Stimulated activated CD8-positive, alpha-beta memory T cell treated with anti-CD3 and anti-CD28 coated beads, Interleukin-4, amount 100 ng/mL, for 4 hours (primary cell): ENCODE data around the gene RPL6.
"Not testable (repeated sequence)": the region's sequence is repeated elsewhere in the genome, so short reads cannot be mapped to it uniquely, and the experiment has no call there.

Source experiments
- DNase-seq, 2 donors: peaks; one replicate each; pipeline ENCODE4 v3.0.0-alpha.2; 2020; ENCODE audit warnings: low read depth in 2 of 2, low spot score in 1 of 2

RPL6 gene

DNA sequence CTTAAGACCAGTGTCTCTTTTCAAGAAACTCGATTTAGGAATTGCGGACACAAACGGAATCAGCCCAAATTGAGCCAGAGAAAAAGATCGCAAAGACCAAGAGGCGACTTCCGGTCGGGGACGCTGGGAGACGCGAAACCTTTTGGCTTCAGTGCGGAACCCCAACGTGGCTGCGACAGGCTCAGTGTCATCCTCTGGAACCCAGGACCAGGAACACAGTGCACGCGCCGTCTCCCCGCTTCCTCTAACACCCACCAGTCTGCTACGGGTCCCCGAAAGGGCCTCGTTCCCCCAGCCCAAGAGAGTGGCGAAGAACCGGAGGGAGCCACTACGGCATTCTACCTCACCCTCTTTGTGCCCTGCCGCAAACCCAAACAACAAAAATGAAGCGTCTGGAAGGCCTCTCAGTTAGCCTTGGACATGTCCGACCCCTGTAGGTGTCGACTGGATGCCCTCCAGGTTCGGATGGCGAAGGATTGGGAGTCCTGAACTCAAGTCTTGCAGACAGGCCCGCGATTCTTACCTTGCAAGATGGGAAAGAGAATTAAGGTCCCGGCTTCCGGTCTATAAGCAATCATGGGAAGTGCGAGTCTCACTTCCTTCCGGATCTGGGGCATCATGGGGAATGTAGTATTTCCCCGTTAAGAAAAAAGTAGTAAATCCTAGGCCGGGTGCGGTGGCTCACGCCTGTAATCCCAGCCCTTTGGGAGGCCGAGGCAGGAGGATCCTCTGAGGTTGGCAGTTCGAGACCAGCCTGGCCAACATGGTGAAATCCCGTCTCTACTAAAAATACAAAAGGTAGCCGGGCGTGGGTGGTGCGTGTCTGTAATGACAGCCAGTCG is at the start of gene RPL6:
Gene RPL6, minus strand, starts transcription at position 542 of the 842 bp plus-strand sequence. CDS start 949 bp downstream, outside the sequence.
- peak; percentile 49 for DNase-seq

DNA sequence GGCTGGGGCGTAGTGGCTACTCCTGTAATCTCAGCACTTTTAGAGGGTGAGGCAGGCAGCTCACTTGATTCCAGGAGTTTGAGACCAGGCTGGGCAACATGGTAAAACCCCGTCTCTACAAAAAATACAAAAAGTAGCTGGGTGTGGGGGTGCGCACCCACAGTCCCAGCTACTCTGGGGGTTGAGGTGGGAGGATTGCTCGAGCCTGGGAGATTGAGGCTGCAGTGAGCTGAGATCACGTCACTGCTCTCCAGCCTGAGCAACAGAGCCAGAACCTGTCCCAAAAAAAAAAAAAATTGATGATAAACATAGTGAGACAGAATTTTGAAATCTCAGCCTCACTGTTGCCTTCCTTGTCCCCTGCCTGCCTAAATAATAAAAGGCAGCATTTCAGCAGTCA is 49.3 kb upstream of the RPL6 start:
- no peak for DNase-seq

GRCh38 chr12:112458330-112458729 is 48.9 kb upstream of the RPL6 start:
- no peak for DNase-seq

- DNase-seq = not testable (repeated sequence)
Observed at GRCh38 chr12:112457142-112457541, 47.7 kb upstream of the RPL6 start.

DNA sequence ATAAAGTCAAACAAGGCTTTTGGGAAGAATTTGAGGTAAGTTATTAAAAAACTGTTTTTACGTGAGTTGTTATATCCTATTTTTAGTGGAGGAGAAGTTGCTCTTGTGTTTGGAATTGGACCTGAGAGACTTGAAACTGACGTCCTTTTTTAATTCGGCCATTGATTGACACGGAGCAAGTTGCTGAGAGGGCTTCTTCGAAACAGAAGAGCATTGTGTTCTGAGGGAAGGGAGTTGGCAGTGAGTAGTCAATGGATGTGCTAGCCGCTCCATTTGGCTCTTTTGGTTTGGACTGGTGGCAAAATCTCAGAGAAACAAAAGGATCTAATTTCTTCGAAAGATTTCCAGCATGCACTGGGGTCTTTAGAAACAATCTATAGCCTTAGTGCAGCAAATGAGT is 46.6 kb upstream of the RPL6 start:
- no peak for DNase-seq

GRCh38 chr12:112450725-112451124 is 41.3 kb upstream of the RPL6 start:
- DNase-seq = no peak

- DNase-seq = not testable (repeated sequence)
Observed at GRCh38 chr12:112448165-112448564, 38.8 kb upstream of the RPL6 start.

- no peak for DNase-seq
Observed at GRCh38 chr12:112447106-112447505, 37.7 kb upstream of the RPL6 start.

- no peak for DNase-seq
Observed at GRCh38 chr12:112446008-112446725, 36.8 kb upstream of the RPL6 start.

- no peak for DNase-seq
Observed at GRCh38 chr12:112443916-112444315, 34.5 kb upstream of the RPL6 start.

- not testable (repeated sequence) for DNase-seq
Observed at GRCh38 chr12:112440653-112441052, 31.2 kb upstream of the RPL6 start.

GRCh38 chr12:112439769-112440168 is 30.4 kb upstream of the RPL6 start:
- no peak for DNase-seq

DNA sequence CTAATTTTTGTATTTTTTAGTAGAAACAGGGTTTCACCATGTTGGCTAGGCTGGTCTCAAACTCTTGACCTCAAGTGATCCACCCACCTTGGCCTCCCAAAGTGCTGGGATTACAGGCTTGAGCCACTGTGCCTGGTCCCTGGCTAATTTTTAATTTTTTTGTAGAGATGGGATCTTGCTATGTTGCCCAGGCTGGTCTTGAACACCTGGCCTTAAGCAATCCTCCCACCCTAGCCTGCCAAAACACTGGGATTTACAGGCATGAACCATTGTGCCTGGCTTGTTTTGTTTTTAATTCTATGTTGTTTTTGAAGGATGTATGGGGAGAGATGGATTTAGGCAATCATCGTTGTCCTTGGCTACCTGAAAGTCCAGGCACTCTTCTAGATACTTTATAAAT is 29.2 kb upstream of the RPL6 start:
- DNase-seq = not testable (repeated sequence)

GRCh38 chr12:112433551-112433950 is 24.1 kb upstream of the RPL6 start:
- no peak for DNase-seq

GRCh38 chr12:112431965-112432364 is 22.6 kb upstream of the RPL6 start:
- DNase-seq = no peak

DNA sequence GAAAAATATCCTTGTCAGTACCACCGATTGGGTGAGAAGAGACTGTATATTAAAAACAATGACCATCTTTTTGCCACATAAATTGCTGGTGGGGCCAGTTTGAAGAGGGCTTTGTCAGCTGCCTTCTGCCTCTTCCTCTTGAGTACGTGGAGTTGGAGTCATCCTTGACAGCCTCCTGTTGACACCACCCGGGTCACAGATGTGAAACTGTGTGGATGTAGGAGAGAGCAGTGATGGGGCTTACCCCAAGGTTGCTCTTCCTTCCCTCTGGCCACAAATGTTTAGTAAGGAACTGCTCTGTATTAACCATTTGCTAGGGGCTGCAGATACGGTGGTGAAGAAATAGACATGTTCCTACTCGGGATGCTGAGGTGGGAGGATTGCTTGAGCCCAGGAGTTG is 21.5 kb upstream of the RPL6 start:
- no peak for DNase-seq

DNA sequence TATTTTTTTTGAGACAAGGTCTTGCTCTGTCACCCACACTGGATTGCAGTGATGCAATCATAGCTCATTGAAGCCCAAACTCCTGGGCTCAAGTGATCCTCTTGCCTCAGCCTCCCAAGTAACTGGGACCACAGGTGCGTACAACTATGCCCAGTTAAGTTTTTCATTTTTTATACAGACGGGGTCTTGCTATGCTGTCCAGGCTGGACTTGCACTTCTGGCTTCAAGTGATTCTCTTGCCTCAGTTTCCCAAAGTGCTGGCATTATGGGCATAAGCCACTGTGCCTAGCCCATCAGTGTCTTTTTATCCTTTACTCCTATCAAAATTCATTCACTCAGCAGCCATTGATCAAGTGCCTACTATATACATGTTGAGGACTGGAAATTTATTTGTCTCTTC is 18.4 kb upstream of the RPL6 start:
- DNase-seq = no peak

DNA sequence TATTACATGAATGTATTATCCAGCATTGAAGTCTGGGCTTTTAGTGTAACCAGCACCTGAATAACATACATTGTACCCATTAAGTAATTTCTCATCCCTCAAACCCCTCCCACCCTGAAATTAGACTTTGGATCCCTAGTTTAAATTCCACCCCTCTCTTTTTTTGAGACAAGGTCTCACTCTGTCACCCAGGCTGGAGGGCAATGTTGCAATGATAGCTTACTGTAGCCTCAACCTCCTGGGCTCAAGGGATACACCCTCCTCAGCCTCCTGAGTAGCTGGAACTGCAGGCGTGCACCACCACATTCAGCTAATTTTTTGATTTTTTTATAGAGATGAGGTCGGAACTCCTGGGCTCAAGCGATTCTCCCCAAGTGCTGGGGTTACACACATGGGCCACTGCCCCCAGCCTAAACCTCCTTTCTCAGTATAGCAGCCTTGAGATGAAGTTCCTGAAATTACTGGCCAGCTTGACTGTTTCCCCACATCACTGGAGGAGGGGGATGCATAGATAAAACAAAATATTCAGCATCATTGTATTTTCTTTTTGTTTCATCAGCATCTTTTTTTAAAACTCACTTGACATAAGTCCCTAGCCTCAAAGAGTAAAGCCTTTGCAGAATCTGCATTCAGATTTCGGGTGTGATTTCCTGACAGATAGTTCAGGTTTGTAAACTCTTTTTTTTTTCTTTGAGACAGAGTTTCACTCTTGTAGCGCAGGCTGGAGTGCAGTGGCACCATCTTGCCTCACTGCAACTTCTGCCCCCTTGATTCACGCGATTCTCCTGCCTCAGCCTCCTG is 16.4 kb upstream of the RPL6 start:
- DNase-seq = no peak

DNA sequence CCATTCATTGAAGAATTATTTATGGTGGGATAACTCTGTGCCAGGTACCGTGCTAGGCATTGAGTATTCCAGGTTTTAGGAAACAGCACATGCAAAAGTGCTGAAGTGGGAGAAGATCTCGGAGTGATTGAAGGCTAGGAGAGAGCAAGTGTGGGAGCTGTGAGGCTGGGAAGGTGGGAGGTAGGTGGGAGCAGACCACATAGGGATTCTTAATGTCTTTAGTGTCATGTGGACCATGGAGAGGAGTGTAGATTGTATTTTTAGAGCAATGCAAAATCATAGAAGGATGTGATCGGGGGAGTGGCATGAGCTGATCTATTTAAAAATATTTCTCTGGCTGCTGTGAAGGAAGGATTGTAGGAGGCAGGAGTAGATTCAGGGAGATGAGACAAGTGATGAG is 14.7 kb upstream of the RPL6 start:
- DNase-seq = no peak

- DNase-seq = no peak
Observed at GRCh38 chr12:112422531-112422930, 13.1 kb upstream of the RPL6 start.

DNA sequence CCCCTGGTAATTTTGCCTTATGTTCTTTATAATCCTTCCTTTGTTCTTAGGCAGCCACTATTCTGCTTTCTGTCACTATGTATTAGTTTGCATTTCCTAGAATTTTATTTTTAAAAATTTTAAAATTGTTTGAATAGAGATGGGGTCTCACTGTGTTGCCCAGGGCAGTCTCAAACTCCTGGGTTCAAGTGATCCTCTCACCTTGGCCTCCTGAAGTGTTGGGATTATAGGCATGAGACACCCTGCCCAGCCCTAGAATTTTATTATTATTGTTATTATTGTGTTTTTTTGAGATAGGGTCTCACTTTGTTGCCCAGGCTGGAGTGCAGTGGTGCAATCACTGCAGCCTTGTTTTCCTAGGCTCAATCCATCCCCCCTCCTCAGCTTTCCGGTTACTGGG is 12.0 kb upstream of the RPL6 start:
- no peak for DNase-seq

DNA sequence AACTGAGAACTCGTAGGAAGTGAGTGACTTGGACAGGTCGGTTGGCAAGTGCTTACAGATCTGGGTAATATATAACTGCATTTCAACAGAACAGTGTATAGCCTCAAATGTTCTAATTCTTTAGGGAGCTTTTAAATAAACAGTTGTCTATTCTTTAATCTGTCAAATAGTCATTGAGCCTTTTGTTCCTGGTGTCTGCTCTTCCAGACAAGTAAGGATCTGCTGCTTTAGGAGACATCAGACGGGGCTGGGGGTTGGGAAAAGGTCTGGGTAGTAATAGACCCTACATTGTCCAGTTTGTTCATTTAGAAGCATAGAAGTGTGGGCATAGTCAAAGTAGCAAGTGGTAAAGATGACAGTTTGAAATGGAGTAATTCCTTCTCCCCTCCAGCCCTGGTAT is 11.3 kb upstream of the RPL6 start:
- no peak for DNase-seq
